Skeletal muscle satellite cell (primary cell): ENCODE measurements around the gene GCNT3.

Experiments used
- H3K27me3 ChIP-seq: 2 replicates; pipeline ENCODE4 v1.7.0; 2013; ENCODE audit warnings: low read length; ENCODE audit not compliant: control insufficient read depth, insufficient read depth
- H3K36me3 ChIP-seq: 2 replicates; pipeline ENCODE4 v1.7.0; 2013; ENCODE audit warnings: mild to moderate bottlenecking, control low read depth, low read length; ENCODE audit not compliant: insufficient read depth
- H3K4me1 ChIP-seq: 2 replicates; pipeline ENCODE4 v1.7.0; 2013; ENCODE audit warnings: low read length; ENCODE audit not compliant: control insufficient read depth, insufficient read depth
- H3K4me2 ChIP-seq: 2 replicates; pipeline ENCODE4 v1.7.0; 2013; ENCODE audit warnings: mild to moderate bottlenecking, low read length
- H3K4me3 ChIP-seq: 2 replicates; pipeline ENCODE4 v1.7.0; 2013; ENCODE audit warnings: low read length
- H3K9ac ChIP-seq: 2 replicates; pipeline ENCODE4 v1.7.0; 2013; ENCODE audit warnings: mild to moderate bottlenecking, low read depth, low read length, moderate library complexity
- H3K9me3 ChIP-seq: replicated peaks from 2 replicates; pipeline ENCODE4 v1.7.0; 2013; ENCODE audit warnings: mild to moderate bottlenecking, control low read depth, low read length

Gene GCNT3

GRCh38 chr15:59594493-59594942 lies 17.1 kb upstream of the GCNT3 start:
- no peaks in the 10 kb centered on the region for H3K36me3 ChIP-seq
- H3K4me3 ChIP-seq = no peak overlapping the region
- H3K27me3 ChIP-seq = peaks cover 24% of the 10 kb centered on the region
- H3K4me2 ChIP-seq = no peak overlapping the region
- H3K4me1 ChIP-seq = peaks cover 2% of the 10 kb centered on the region
- no peaks in the 10 kb centered on the region for H3K9me3 ChIP-seq
- H3K9ac ChIP-seq = no peak overlapping the region

- Histone ChIP-seq H3K27me3 (peaks cover 24% of the 10 kb centered on the region), H3K36me3 (no peaks in the 10 kb centered on the region), H3K4me3 (no peak overlapping the region), H3K4me1 (peaks cover 2% of the 10 kb centered on the region), H3K4me2 (no peak overlapping the region), H3K9me3 (no peaks in the 10 kb centered on the region), H3K9ac (no peak overlapping the region)
Observed at GRCh38 chr15:59594991-59595390, 16.6 kb upstream of the GCNT3 start.

DNA sequence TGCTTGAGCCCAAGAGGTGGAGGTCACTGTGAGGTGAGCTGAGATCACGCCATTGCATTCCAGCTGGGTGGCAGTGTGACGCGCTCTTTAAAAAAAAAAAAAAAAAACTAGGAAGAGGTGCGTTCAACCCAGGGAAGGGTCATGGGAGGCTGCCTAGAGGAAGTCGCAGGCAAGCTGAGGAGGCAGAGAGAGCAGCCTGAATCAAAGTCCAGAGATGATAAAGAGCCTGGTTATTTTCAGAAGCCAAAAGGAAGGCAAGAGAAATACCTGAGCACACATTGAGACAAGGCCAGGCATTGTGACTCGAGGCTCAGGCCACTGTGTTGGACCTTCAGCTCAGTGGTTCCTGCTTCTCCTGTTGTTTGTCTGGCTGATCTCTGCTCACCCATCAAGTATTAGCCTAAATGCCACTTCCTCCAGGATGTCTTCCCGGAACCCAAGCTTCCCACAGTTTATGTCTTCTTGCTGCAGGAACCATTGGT lies 16.1 kb upstream of the GCNT3 start:
- no peak overlapping the region for H3K4me2 ChIP-seq
- no peak overlapping the region for H3K9ac ChIP-seq
- H3K27me3 ChIP-seq = peaks cover 24% of the 10 kb centered on the region
- no peak overlapping the region for H3K4me3 ChIP-seq
- no peaks in the 10 kb centered on the region for H3K36me3 ChIP-seq
- peaks cover 2% of the 10 kb centered on the region for H3K4me1 ChIP-seq
- no peaks in the 10 kb centered on the region for H3K9me3 ChIP-seq

- Histone ChIP-seq H3K4me1 (peaks cover 2% of the 10 kb centered on the region), H3K9ac (no peak overlapping the region), H3K4me3 (no peak overlapping the region), H3K36me3 (no peaks in the 10 kb centered on the region), H3K27me3 (peaks cover 15% of the 10 kb centered on the region), H3K9me3 (no peaks in the 10 kb centered on the region), H3K4me2 (no peak overlapping the region)
Observed at GRCh38 chr15:59596640-59597039, 14.9 kb upstream of the GCNT3 start.

DNA sequence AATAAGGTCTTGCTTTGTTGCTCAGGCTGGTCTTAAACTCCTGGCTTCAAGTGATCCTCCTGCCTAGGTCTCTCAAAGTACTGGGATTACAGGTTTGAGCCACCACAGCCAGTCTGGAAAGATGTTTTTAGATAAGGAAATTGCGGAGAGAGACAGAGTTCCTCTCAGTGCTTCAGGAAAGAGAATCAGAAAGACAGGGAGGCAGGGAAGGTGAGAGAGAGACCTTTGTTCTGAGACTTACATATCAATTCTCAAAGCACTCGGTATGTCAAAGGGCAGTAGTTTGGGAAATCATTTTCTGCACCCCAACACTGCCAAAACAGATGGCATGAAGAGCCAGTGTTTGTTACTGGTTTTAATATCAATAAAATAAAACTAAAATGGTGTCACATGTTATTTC lies 13.1 kb upstream of the GCNT3 start:
- H3K4me3 ChIP-seq = no peak overlapping the region
- no peaks in the 10 kb centered on the region for H3K36me3 ChIP-seq
- peaks cover 15% of the 10 kb centered on the region for H3K27me3 ChIP-seq
- no peaks in the 10 kb centered on the region for H3K9me3 ChIP-seq
- H3K9ac ChIP-seq = no peak overlapping the region
- peaks cover 2% of the 10 kb centered on the region for H3K4me1 ChIP-seq
- no peak overlapping the region for H3K4me2 ChIP-seq

GRCh38 chr15:59605994-59606393 lies 5.6 kb upstream of the GCNT3 start:
- H3K9me3 ChIP-seq = peaks cover 5% of the 10 kb centered on the region
- H3K27me3 ChIP-seq = peaks cover 12% of the 10 kb centered on the region
- H3K4me3 ChIP-seq = no peak overlapping the region
- no peak overlapping the region for H3K4me2 ChIP-seq
- H3K4me1 ChIP-seq = no peaks in the 10 kb centered on the region
- no peak overlapping the region for H3K9ac ChIP-seq
- no peaks in the 10 kb centered on the region for H3K36me3 ChIP-seq

DNA sequence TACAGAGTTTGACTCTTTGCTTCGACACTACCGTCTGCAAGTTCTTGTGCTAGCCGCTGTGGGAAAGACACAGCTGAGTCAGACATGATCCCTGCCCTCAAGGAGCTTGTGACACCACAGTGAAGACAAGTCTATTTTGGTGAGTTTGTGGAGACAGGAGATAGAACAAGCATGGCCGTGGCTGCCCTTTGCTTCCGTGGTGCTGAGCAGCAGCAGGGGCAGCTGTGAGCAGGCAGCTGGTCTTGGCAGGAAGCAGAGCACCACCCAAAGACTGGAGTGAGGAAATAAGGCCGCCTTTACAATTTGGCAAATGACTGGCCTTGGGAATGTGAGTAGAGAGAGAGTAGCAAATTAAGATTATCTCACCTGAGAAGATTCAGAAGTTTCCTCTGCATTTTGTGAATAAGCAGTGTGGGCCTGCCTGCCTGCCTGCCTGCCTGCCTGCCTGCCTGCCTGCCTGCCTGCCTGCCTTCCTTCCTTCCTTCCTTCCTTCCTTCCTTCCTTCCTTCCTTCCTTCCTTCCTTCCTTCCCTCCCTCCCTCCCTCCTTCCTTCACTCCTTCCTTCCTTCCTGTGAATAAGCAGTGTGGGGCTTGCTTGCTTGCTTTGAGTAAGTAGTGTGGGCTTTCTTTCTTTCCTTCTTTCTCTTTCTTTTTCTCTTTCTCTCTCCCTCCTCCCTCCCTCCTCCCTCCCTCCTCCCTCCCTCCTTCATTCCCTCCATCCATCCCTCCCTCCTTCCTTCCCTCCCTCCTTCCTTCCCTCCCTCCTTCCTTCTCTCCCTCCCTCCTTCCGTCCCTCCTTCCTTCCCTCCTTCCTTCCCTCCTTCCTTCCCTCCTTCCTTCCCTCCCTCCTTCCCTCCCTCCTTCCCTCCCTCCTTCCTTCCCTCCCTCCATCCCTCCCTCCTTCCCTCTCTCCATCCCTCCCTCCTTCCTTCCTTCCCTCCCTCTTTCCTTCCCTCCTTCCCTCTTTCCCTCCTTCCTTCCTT lies 1.6 kb upstream of the GCNT3 start:
- H3K9ac ChIP-seq = no peak overlapping the region
- no peaks in the 10 kb centered on the region for H3K36me3 ChIP-seq
- no peak overlapping the region for H3K4me2 ChIP-seq
- H3K9me3 ChIP-seq = no peaks in the 10 kb centered on the region
- H3K27me3 ChIP-seq = peaks cover 21% of the 10 kb centered on the region
- H3K4me3 ChIP-seq = no peak overlapping the region
- peaks cover 9% of the 10 kb centered on the region for H3K4me1 ChIP-seq

- no peak overlapping the region for H3K4me2 ChIP-seq
- no peak overlapping the region for H3K4me3 ChIP-seq
- no peaks in the 10 kb centered on the region for H3K9me3 ChIP-seq
- no peaks in the 10 kb centered on the region for H3K36me3 ChIP-seq
- H3K9ac ChIP-seq = no peak overlapping the region
- peaks cover 9% of the 10 kb centered on the region for H3K4me1 ChIP-seq
- H3K27me3 ChIP-seq = peaks cover 35% of the 10 kb centered on the region
Observed at GRCh38 chr15:59614153-59614552, 2.6 kb downstream of the GCNT3 start.

DNA sequence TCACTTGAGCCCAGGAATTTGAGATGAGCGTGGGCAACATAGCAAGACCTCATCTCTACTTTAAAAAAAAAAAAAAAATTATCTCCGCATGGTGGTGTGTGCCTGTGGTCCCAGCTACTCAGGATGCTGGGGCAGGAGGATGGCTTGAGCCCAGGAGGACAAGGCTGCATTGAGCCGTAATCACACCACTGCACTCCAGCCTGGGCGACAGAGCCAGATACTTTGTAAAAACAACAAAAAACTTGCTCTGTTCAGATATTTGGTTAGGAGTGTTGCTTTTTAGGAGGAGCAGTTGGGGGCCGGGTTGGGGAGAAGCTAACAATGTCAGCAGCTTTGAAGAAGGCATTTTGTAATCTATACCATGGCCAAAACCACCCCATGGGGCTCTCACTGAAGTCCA lies 4.1 kb downstream of the GCNT3 start:
- H3K4me2 ChIP-seq = no peak overlapping the region
- no peaks in the 10 kb centered on the region for H3K36me3 ChIP-seq
- H3K27me3 ChIP-seq = peaks cover 43% of the 10 kb centered on the region
- H3K9ac ChIP-seq = no peak overlapping the region
- H3K9me3 ChIP-seq = no peaks in the 10 kb centered on the region
- H3K4me1 ChIP-seq = peaks cover 9% of the 10 kb centered on the region
- H3K4me3 ChIP-seq = no peak overlapping the region

- Histone ChIP-seq H3K27me3 (peaks cover 43% of the 10 kb centered on the region), H3K4me3 (no peak overlapping the region), H3K9ac (no peak overlapping the region), H3K4me2 (no peak overlapping the region), H3K9me3 (no peaks in the 10 kb centered on the region), H3K36me3 (no peaks in the 10 kb centered on the region), H3K4me1 (peaks cover 7% of the 10 kb centered on the region)
Observed at GRCh38 chr15:59616379-59616778, 4.8 kb downstream of the GCNT3 start.

GRCh38 chr15:59618406-59618805 lies 6.8 kb downstream of the GCNT3 start:
- Histone ChIP-seq H3K4me1 (no peaks in the 10 kb centered on the region), H3K9ac (no peak overlapping the region), H3K9me3 (no peaks in the 10 kb centered on the region), H3K4me2 (no peak overlapping the region), H3K4me3 (no peak overlapping the region), H3K27me3 (peaks cover 34% of the 10 kb centered on the region), H3K36me3 (no peaks in the 10 kb centered on the region)

GRCh38 chr15:59622289-59622688 lies 10.7 kb downstream of the GCNT3 start:
- Histone ChIP-seq H3K27me3 (peaks cover 52% of the 10 kb centered on the region), H3K4me1 (no peaks in the 10 kb centered on the region)

More at GRCh38 chr15:59622289-59622688, 10.7 kb downstream of the GCNT3 start:
- Histone ChIP-seq H3K9ac (no peak overlapping the region), H3K36me3 (no peaks in the 10 kb centered on the region), H3K9me3 (no peaks in the 10 kb centered on the region), H3K4me3 (no peak overlapping the region), H3K4me2 (no peak overlapping the region)
